Immature natural killer cell (primary cell): ENCODE data around the gene MCF2L. TPM values are rescaled to one million over a fixed set of nuclear protein-coding genes. Genes with fewer than 3 reads are reported as not detected.
"Not testable (repeated sequence)": the region's sequence is repeated elsewhere in the genome, so short reads cannot be mapped to it uniquely, and the experiment has no call there.

Source experiments
- DNase-seq, 3 donors: peaks; one replicate each; pipeline ENCODE4 v3.0.0; 2022; ENCODE audit warnings: mixed read lengths in 1 of 3
- H3K27ac Mint-ChIP-seq, 6 donors: one replicate each; pipeline ENCODE4 v1.8.0; 2020; ENCODE audit warnings: mixed read lengths in 6 of 6, mild to moderate bottlenecking in 5 of 6, inconsistent platforms in 4 of 6, moderate library complexity in 3 of 6
- H3K27me3 Mint-ChIP-seq, 3 donors: one replicate each; pipeline ENCODE4 v1.8.0; 2020 to 2021; ENCODE audit warnings: low read depth in 3 of 3, mild to moderate bottlenecking in 3 of 3, mixed read lengths in 3 of 3, moderate library complexity in 3 of 3, inconsistent platforms in 1 of 3
- H3K36me3 Mint-ChIP-seq, 3 donors: one replicate each; pipeline ENCODE4 v1.8.0; 2020; ENCODE audit warnings: mixed read lengths in 3 of 3, inconsistent platforms in 2 of 3, mild to moderate bottlenecking in 2 of 3
- H3K4me1 Mint-ChIP-seq, 2 donors: one replicate each; pipeline ENCODE4 v1.8.0; 2020; ENCODE audit warnings: inconsistent platforms in 2 of 2, mild to moderate bottlenecking in 2 of 2, mixed read lengths in 2 of 2, moderate library complexity in 1 of 2
- H3K4me3 Mint-ChIP-seq, 5 donors: one replicate each; pipeline ENCODE4 v1.8.0; 2020; ENCODE audit warnings: mild to moderate bottlenecking in 5 of 5, mixed read lengths in 5 of 5, inconsistent platforms in 3 of 5, moderate library complexity in 3 of 5
- H3K9me3 Mint-ChIP-seq, 6 donors: one replicate each; pipeline ENCODE4 v1.8.0; 2020; ENCODE audit warnings: mild to moderate bottlenecking in 6 of 6, mixed read lengths in 6 of 6, inconsistent platforms in 4 of 6, moderate library complexity in 3 of 6
- polyA plus RNA-seq, 3 donors: library from polyadenylated mRNA; unstranded; fragments of 300-500 nt; fragmentation: Illumina TruSeq; gene quantifications; one replicate each; pipeline ENCODE4 v1.2.3, GENCODE V29; 2021

The MCF2L gene
- polyA plus RNA-seq, 3 donors from 2014 or later = 0.82 TPM; not detected in 2

DNA sequence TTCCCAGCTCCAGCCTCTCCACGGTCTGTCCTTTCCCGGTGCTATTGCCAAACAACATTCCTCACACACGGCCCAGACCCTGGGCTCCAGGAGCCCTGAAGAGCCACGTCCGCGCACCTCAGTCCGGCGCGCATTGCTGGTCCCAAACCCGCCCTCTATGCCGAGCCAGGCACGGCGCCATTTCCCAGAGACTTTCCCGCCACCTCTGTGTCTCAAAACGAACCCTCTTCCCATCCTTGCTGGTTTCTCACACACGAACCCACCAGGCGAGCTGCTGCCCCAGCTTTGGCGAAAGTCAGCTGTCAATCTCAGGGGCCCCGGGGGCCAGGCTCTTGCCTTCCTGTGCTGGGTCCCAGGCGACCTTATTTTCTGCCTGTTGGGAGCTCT lies 108.5 kb downstream of the MCF2L start:
- peaks cover 0 to 2% (median 0%) of the 10 kb centered on the region in 3 donors for H3K27me3 Mint-ChIP-seq
- H3K4me3 Mint-ChIP-seq = no peak overlapping the region
- no peaks in the 10 kb centered on the region for H3K9me3 Mint-ChIP-seq
- no peak for DNase-seq
- H3K27ac Mint-ChIP-seq = no peak overlapping the region
- no peaks in the 10 kb centered on the region for H3K4me1 Mint-ChIP-seq
- H3K36me3 Mint-ChIP-seq = no peaks in the 10 kb centered on the region

DNA sequence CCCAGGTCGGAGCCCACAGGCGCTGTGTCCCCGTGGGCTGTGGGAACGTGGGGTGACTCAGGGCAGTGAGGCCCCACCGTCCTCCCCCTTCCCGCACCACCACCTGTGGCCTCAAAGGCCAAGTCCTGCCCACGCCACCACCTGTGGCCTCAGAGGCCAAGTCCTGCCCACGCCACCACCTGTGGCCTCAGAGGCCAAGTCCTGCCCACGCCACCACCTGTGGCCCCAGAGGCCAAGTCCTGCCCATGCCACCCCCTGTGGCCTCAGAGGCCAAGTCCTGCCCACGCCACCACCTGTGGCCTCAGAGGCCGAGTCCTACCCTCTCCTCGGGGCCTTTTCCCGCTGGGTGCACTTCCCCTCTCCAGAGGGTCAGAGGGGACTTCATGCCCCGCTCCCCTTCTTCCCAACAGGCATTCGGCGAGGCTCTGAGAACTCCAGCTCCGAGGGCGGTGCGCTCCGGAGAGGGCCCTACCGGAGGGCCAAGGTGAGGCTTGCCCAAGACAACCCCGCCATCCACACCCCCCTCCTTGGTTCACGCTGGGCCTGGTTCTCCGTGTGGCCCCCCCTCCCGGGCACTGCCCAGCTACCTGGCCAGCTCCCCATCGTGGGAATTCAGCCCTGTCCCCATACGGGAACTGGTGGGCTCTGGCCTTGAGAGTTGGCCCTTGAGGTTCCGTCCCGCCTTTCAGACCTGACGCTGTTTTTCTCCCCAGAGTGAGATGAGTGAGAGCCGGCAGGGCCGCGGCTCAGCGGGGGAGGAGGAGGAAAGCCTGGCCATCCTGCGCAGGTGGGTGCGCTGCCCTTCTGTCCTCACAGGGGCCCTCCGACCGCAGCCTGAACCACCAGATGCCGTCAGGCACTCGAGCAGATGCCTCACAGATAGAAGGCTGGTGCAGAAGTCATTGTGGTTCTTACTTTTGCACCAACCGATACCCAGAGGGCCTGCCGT lies 109.2 kb downstream of the MCF2L start:
- H3K36me3 Mint-ChIP-seq = no peaks in the 10 kb centered on the region
- no peak overlapping the region for H3K4me3 Mint-ChIP-seq
- no peak overlapping the region for H3K27ac Mint-ChIP-seq
- H3K27me3 Mint-ChIP-seq = peaks cover 0 to 1% (median 0%) of the 10 kb centered on the region in 3 donors
- DNase-seq = no peak
- H3K9me3 Mint-ChIP-seq = no peaks in the 10 kb centered on the region
- no peaks in the 10 kb centered on the region for H3K4me1 Mint-ChIP-seq

DNA sequence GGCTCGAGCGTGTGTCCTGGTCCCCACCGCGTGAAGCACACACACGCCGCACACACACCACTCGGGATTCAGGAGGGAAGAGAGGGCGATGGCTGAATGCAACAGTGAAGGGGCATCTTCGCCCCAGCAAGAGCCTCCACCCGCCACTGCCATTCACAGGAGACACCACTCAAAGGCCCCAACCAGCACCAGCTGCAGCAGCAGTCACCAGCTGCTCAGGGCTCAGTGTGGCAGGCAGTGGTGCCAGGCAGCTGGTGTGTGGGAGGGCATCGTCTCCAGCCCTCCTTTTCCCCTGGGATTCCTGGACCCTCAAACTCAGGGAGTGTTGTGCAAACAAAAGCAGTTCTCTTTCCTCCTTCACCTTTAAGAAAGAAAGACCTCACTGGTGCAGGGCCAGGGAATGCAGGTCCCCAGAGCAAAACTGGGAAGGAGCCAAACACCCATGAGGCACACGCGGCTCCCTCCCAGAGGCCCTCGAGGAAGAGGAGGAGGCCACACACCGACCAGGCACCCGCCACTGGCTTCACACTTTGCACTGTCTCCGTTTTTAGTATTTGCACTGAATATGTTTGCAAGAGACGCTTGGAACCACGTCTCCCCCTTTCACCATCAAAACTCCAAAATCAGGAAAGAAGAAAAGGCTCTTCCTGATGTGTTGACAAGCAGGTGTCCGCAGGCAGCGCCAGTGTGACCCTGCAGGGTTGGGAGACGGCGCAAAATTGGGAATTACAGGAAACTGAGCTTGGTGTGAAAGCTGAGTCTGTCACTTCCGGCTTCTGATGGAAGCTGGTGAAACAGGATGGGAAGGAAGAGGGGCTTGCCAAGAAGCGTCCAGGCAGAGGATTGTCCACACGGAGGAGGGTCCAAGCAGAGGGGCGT lies 110.1 kb downstream of the MCF2L start:
- no peak for DNase-seq
- no peaks in the 10 kb centered on the region for H3K9me3 Mint-ChIP-seq
- H3K4me1 Mint-ChIP-seq = no peaks in the 10 kb centered on the region
- no peaks in the 10 kb centered on the region for H3K36me3 Mint-ChIP-seq
- peaks cover 0 to 1% (median 0%) of the 10 kb centered on the region in 3 donors for H3K27me3 Mint-ChIP-seq
- H3K4me3 Mint-ChIP-seq = no peak overlapping the region
- H3K27ac Mint-ChIP-seq = no peak overlapping the region

DNA sequence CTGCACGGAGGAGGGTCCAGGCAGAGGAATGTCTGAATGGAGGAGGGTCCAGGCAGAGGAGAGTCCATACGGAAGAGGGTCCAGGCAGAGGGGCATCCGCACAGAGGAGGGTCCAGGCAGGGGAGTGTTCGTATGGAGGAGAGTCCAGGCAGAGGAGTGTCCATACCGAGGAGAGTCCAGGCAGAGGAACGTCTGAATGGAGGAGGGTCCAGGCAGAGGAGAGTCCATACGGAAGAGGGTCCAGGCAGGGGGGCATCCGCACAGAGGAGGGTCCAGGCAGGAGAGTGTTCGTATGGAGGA lies 110.7 kb downstream of the MCF2L start:
- not testable (repeated sequence) for H3K4me1 Mint-ChIP-seq, H3K27me3 Mint-ChIP-seq, H3K27ac Mint-ChIP-seq, H3K36me3 Mint-ChIP-seq, H3K4me3 Mint-ChIP-seq, H3K9me3 Mint-ChIP-seq, DNase-seq

DNA sequence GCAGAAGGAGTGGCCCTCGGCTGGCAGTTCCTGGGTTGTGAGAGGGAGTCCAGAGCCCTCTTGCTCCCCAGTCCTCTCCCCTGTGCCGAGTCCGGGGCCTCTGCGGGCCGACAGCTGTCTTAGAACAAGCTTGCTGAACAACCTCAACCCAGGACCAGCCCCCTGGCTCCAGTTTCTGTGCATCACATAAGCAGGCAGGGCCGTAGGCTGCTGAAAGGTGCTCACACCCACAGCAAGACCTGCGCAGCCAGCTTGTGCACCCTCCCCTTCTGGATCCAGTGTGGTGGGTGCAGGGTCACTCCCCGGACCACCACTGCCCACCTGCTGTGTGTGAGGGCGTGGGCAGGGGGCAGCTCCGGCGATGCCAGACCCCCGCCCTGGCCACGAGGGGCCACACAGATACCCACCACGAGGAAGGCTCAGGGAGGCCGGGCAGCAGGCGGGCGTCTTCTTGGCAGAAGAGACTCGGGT lies 111.4 kb downstream of the MCF2L start:
- no peak for DNase-seq
- H3K9me3 Mint-ChIP-seq = no peaks in the 10 kb centered on the region
- H3K4me1 Mint-ChIP-seq = no peaks in the 10 kb centered on the region
- no peak overlapping the region for H3K4me3 Mint-ChIP-seq
- H3K36me3 Mint-ChIP-seq = no peaks in the 10 kb centered on the region
- H3K27ac Mint-ChIP-seq = no peak overlapping the region
- peaks cover 0 to 1% (median 0%) of the 10 kb centered on the region in 3 donors for H3K27me3 Mint-ChIP-seq

DNA sequence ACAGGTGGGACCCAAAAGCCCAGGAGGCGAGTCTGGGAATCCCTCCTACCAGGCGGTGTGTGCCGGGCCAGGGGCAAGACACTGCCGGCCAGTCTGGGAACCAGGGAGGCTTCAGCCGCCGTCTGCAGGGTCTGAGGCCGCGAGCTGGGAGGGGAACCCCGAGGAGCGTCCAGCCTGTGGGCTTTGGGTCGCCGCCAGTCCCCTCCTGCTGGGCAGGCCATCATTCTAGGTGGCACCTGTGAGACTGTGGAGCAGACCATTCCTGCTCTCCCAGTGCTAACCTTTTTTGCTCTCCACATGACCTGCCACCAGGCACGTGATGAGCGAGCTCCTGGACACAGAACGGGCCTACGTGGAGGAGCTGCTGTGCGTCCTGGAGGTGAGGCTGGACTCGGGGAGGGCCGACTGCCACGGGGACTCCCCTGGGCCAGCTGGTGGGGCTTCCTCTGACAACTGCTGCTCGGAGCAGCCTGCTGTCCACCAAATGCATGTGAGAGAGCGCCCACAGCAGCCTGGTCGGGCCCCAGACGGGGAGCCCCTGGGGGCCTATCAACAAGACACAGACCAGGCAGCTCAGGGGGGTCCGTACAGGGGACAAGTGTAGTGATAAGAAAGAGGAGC lies 112.0 kb downstream of the MCF2L start:
- Mint-ChIP-seq H3K4me3 (no peak overlapping the region), H3K4me1 (no peaks in the 10 kb centered on the region), H3K27ac (no peak overlapping the region), H3K9me3 (no peaks in the 10 kb centered on the region), H3K27me3 (peaks cover 0 to 1% (median 0%) of the 10 kb centered on the region in 3 donors), H3K36me3 (no peaks in the 10 kb centered on the region)
- no peak for DNase-seq

DNA sequence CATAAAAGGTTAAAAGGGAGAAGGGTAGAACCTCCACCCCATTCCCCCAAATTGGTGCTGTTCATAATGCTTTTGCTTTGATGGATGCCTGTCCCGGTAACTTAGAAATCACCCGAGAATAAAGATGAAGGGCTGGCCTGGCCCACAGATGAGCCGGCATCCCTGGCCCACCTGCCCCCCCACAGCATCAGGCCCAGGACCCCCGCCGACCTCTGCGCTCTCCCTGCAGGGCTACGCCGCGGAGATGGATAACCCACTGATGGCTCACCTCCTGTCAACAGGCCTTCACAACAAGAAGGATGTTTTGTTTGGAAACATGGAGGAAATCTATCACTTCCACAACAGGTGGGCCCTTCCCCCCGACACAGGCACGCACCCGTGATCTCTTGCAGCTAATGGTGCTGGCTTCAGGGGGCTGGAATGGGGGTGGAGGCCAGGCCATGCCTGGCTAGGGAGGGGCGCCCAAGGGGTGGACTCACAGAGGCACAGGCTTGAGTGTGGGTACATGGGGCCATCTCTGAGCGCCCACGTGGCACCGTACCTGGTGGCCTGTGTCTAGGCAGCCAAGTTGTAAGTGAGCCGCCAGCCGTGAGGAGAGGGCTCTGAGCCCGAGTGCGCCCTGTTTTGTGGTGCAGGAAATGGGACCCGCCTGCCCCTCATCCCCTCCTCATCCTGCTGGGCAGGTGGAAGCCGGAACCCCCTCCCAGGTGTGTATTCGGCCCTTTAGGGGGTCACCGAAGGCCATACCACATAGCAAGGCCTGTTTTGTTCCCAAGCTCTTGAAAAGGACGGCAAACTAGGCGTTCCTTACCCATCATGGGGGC lies 113.4 kb downstream of the MCF2L start:
- Mint-ChIP-seq H3K4me3 (no peak overlapping the region), H3K4me1 (no peaks in the 10 kb centered on the region), H3K9me3 (no peaks in the 10 kb centered on the region), H3K36me3 (no peaks in the 10 kb centered on the region), H3K27ac (no peak overlapping the region), H3K27me3 (peaks cover 0 to 3% (median 1%) of the 10 kb centered on the region in 3 donors)
- no peak for DNase-seq

DNA sequence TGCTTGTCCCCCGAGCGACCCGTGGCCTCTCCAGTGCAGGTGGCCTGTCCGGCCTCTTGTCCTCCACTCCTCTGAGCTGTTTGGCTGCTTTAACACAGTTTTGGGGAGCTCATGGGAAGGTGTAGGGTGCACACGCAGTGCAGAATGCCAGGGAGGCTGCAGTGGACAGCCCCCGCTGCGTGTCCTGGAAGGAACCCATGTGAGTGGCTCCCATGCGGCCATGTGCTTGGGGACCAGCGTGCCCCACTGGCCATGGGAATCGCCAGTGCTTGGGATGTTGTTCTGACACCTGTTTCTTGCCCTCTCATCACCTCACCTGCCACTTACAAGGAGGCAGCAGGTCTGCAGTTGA lies 114.0 kb downstream of the MCF2L start:
- Mint-ChIP-seq H3K27ac (no peak overlapping the region), H3K4me3 (no peak overlapping the region), H3K27me3 (peaks cover 0 to 3% (median 0%) of the 10 kb centered on the region in 3 donors), H3K36me3 (no peaks in the 10 kb centered on the region), H3K4me1 (no peaks in the 10 kb centered on the region), H3K9me3 (no peaks in the 10 kb centered on the region)
- DNase-seq = no peak

DNA sequence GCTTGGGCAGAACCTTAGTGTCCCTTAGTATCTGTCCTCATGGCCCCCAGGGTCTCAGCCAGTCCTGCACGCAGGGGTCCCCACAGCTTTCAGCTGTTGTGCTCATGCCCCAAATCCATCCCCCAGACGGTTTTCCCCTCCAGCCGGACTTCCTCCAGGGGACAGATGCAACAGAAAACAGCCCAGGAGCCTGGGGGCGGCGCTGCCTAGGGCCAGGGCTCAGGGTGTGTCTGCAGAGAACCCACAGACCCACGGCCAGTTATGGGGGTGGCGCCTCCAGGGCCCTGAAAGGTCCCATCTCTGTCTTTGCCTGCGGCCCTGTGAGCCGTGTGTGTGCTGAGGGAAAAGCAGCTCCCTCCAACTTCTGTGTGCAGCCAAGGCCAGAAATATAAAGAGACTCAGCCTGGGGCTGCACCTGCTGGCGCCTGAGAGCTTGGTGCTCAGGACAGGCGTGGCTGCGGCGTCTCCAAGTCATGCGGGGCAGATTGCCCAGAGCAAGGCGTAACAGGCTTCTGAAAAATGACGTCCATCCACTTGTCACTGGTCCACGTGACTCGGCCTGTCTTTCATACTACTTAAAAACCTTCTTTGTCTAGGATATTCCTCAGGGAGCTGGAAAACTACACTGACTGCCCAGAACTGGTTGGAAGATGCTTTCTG lies 114.5 kb downstream of the MCF2L start:
- Mint-ChIP-seq H3K27ac (no peak overlapping the region), H3K4me3 (no peak overlapping the region), H3K36me3 (no peaks in the 10 kb centered on the region), H3K4me1 (no peaks in the 10 kb centered on the region), H3K27me3 (peaks cover 0 to 3% (median 0%) of the 10 kb centered on the region in 3 donors), H3K9me3 (no peaks in the 10 kb centered on the region)
- DNase-seq = no peak

DNA sequence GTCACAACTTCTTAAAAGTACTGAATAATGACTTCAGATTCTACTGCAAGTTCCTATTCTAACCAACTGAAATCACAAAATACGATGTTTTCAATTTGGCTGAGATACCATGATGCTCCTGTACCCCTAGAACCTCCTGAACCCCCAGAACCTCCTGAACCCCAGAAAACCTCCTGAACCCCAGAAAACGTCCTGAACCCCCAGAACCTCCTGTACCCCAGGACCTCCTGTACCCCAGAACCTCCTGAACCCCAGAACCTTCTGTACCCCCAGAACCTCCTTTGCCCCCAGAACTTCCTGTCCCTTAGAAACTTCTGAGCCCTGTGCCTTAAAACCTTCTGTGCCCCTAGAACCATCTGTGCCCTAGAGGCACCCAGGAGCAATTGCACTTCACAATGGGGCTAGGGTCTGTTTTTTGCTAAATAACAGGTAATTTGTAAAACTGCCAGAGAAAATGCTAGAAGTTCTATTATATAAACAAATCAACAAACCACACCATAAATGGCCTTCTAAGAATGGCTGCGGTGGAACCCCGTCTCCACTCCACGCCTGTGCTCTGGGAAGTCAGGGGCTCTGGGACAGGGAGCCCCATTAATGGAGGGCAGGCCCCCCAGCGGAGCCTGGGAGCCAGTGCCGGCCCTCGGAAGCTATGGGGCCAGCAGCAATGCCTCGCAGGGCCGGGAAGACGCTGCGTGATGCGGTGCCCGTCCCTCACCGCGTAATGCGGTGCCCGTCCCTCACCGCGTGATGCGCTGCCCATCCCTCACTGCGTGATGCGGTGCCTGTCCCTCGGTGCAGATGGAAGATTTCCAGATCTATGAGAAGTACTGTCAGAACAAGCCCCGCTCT lies 115.3 kb downstream of the MCF2L start:
- Mint-ChIP-seq H3K9me3 (no peaks in the 10 kb centered on the region), H3K27me3 (peaks cover 0 to 3% (median 0%) of the 10 kb centered on the region in 3 donors), H3K27ac (no peak overlapping the region), H3K4me1 (no peaks in the 10 kb centered on the region), H3K4me3 (no peak overlapping the region), H3K36me3 (no peaks in the 10 kb centered on the region)
- DNase-seq = no peak

DNA sequence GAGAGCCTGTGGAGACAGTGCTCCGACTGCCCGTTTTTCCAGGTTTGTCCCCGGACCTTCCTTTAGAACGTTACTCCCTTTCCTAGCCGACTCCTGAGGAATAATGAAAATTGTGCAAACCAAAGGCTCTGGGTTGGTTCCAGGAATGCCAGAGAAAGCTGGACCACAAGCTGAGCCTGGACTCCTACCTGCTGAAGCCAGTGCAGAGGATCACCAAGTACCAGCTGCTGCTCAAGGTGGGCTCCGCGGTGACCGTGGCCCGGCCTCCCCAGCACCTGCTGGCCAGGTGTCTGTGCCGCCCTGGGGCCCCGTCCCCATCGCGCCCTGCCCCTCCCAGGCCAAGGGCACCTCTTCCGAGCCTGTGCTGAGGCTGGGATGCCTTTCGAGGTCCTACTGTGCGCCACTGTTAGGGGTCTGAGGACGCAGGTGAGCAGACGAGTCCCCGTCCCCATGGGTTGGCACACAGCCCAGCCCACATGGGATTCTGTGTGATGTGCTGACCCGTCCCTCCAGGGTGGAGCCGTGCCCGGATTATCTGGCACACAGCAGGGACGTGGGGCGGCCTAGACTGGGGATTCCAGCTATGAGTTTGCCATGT lies 116.0 kb downstream of the MCF2L start:
- Mint-ChIP-seq H3K27ac (no peak overlapping the region), H3K9me3 (no peaks in the 10 kb centered on the region), H3K4me3 (no peak overlapping the region), H3K27me3 (peaks cover 0 to 3% (median 0%) of the 10 kb centered on the region in 3 donors), H3K36me3 (no peaks in the 10 kb centered on the region), H3K4me1 (no peaks in the 10 kb centered on the region)
- no peak for DNase-seq
